GM12864 (cell line): ENCODE measurements around the gene TMEM38A.
"Not testable (repeated sequence)": the region's sequence is repeated elsewhere in the genome, so short reads cannot be mapped to it uniquely, and the experiment has no call there.

Experiments
- DNase-seq: peaks from one replicate; pipeline ENCODE4 v3.0.0-alpha.2; 2011; ENCODE audit warnings: low read depth
- H3K4me3 ChIP-seq: 2 replicates; pipeline ENCODE4 v1.5.1; 2011; ENCODE audit warnings: mild to moderate bottlenecking, low read depth, low read length, control low read depth
- CTCF ChIP-seq: IDR thresholded peaks from 2 replicates; pipeline ENCODE4 v1.5.1; 2011; ENCODE audit warnings: low read depth, mild to moderate bottlenecking, moderate library complexity, low read length, control low read depth, inconsistent platforms; ENCODE audit errors: missing control alignments

The TMEM38A gene

GRCh38 chr19:16650821-16651220, 10.1 kb upstream of the TMEM38A start:
- no peak for TF ChIP-seq CTCF
- DNase-seq: no peak
- no peak overlapping the region for H3K4me3 ChIP-seq

- DNase-seq, H3K4me3 ChIP-seq: not testable (repeated sequence)
Measured at GRCh38 chr19:16651421-16652188, 9.3 kb upstream of the TMEM38A start.

GRCh38 chr19:16652854-16653253, 8.1 kb upstream of the TMEM38A start:
- no peak for TF ChIP-seq CTCF
- DNase-seq: no peak
- H3K4me3 ChIP-seq: no peak overlapping the region

DNA sequence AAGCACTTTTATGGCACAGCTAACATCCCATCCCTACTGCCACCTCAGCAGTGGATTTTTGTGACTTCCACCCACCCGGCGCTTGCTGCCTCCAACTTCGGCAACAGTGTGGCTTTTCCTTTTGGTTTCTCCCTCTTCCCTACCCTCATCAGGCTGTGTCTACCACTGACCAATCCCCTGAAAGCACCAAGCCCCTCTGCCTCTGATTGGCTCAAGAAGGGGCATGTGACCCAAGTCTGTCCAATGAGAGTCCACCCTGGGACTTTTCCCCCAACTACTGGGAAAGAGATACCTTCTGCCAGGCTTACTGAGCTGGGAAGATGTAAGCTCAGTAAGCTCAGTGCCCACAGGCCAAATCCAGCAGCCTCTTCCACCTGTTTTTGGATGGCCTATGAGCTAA, 6.8 kb upstream of the TMEM38A start:
- DNase-seq: no peak
- no peak overlapping the region for H3K4me3 ChIP-seq
- TF ChIP-seq CTCF: no peak

GRCh38 chr19:16654627-16655026, 6.3 kb upstream of the TMEM38A start:
- DNase-seq: no peak
- TF ChIP-seq CTCF: no peak
- H3K4me3 ChIP-seq: no peak overlapping the region

DNA sequence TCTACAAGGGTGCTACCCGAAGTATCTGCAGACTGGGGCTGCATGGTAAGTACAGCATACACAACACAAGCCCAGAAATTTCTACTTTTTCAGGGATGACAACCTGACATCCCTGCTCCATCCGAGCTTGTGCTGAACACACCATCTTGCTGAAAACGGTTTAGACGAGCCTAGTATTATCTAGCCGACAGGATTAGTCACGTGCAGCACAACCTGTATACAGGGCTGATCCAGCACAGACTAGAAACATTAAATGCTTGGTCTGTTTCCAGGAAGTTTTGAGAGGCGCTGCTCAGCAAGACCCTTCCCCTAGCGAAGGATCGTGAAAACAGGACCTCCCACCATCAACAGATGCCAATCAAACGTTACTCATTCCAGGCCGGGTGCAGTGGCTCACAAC, 5.2 kb upstream of the TMEM38A start:
- no peak for DNase-seq
- H3K4me3 ChIP-seq: no peak overlapping the region
- TF ChIP-seq CTCF: no peak

GRCh38 chr19:16657384-16657783, 3.6 kb upstream of the TMEM38A start:
- no peak for TF ChIP-seq CTCF

GRCh38 chr19:16659464-16659831, 1.5 kb upstream of the TMEM38A start:
- no peak for TF ChIP-seq CTCF
- H3K4me3 ChIP-seq: peak overlapping the region; percentile 70
- DNase-seq: no peak

More at GRCh38 chr19:16657384-16657783, 3.6 kb upstream of the TMEM38A start:
- no peak overlapping the region for H3K4me3 ChIP-seq
- no peak for DNase-seq
